Ishikawa (cell line): ENCODE measurements around the gene SLC39A2.

ENCODE experiments used
- CREB1 ChIP-seq: IDR thresholded peaks from 2 replicates; pipeline ENCODE4 v1.6.1; 2012; ENCODE audit warnings: low read depth
- EGR1 ChIP-seq: IDR thresholded peaks from 2 replicates; pipeline ENCODE4 v1.6.1; 2012
- EP300 ChIP-seq: IDR thresholded peaks from 2 replicates; pipeline ENCODE4 v1.6.1; 2012; ENCODE audit warnings: borderline replicate concordance
- FOXM1 ChIP-seq: IDR thresholded peaks from 2 replicates; pipeline ENCODE4 v1.6.1; 2012; ENCODE audit warnings: low read depth, borderline replicate concordance
- RAD21 ChIP-seq: IDR thresholded peaks from 2 replicates; pipeline ENCODE4 v1.6.1; 2012; ENCODE audit warnings: low read depth
- TCF12 ChIP-seq: IDR thresholded peaks from 2 replicates; pipeline ENCODE4 v1.6.1; 2012; ENCODE audit warnings: low read depth
- TF ChIP-seq, protein P1 (sequence below): IDR thresholded peaks from 2 replicates; pipeline ENCODE4 v1.6.1; 2012

DNA sequence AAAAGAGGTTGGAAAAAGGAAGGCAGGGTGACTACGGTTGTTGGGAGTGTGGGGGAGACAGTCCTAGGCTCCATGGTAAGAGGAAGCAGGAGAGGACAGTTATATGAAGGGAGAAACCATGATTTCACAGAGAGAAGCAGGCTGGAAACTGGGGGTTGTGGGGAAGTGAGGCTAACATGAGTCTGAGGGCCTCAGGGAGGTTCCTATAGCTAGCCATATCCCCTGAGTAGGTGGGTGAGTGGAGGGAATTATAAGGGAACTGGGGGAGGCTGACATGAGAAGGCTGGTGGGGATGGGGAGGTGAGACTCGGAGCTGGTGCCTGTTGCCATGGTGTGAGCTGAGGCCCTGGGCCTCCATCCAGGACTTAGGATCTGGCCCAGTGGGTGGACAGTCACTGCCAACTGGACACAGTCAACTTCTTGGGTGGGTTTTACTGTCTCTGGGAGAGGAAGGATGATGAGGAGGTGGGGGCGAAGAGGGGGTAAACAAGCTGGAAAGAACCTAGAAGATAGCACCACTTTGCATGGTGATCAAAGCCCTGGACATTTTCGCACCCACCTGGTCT, 34.1 kb downstream of the SLC39A2 start:
- TF ChIP-seq EGR1 (no peak), FOXM1 (no peak), CREB1 (no peak), EP300 (no peak), TCF12 (no peak), RAD21 (no peak)
- TF ChIP-seq, protein P1, sequence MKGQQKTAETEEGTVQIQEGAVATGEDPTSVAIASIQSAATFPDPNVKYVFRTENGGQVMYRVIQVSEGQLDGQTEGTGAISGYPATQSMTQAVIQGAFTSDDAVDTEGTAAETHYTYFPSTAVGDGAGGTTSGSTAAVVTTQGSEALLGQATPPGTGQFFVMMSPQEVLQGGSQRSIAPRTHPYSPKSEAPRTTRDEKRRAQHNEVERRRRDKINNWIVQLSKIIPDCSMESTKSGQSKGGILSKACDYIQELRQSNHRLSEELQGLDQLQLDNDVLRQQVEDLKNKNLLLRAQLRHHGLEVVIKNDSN = no peak
